ENCODE data around the gene IFIT1. TPM values are rescaled to one million over a fixed set of nuclear protein-coding genes. Genes with fewer than 3 reads are reported as not detected.
"Not testable (repeated sequence)": the region's sequence is repeated elsewhere in the genome, so short reads cannot be mapped to it uniquely, and the experiment has no call there.

IFIT1 gene
- total RNA-seq, 2 donors from 2014 or later: 1.3 to 7.0 TPM

DNA sequence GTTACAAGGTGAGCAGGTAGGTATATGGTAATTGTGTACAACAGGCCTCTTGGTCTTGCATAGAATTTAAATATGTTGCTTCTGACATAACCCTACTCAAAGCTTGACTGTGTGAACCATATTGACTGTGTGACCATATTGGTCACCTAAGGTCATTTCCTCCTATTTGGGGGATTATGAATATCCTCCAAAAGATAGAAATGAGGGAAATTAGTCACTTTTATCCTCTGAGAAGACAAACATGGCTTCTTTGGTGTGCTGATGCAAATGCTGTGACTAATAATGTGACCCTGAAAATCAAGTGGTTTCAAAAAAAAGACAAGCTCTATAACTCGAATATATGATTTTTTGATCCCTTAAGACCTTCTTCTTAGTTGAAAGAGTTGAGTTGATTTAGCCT lies 49.9 kb downstream of the IFIT1 start:
- Histone ChIP-seq H3K4me3 (no peak overlapping the region), H3K4me1 (peaks cover 8% of the 10 kb centered on the region), H3K36me3 (replicated peaks in 1 of 2; ENCODE audit: insufficient read depth in 1 of 2, low read depth in 2 of 2) (no peaks in the 10 kb centered on the region), H3K9me3 (no peaks in the 10 kb centered on the region), H3K27ac (no peak overlapping the region), H3K27me3 (no peaks in the 10 kb centered on the region)
- TF ChIP-seq POLR2A (IDR thresholded peaks at IDR 0.05): no peak
- TF ChIP-seq, protein P1, sequence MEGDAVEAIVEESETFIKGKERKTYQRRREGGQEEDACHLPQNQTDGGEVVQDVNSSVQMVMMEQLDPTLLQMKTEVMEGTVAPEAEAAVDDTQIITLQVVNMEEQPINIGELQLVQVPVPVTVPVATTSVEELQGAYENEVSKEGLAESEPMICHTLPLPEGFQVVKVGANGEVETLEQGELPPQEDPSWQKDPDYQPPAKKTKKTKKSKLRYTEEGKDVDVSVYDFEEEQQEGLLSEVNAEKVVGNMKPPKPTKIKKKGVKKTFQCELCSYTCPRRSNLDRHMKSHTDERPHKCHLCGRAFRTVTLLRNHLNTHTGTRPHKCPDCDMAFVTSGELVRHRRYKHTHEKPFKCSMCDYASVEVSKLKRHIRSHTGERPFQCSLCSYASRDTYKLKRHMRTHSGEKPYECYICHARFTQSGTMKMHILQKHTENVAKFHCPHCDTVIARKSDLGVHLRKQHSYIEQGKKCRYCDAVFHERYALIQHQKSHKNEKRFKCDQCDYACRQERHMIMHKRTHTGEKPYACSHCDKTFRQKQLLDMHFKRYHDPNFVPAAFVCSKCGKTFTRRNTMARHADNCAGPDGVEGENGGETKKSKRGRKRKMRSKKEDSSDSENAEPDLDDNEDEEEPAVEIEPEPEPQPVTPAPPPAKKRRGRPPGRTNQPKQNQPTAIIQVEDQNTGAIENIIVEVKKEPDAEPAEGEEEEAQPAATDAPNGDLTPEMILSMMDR (IDR thresholded peaks at IDR 0.05): no peak
- DNase-seq (no peak), ATAC-seq (no peak)
- intact Hi-C loops (cut with DNase I): no loop called here
- WGBS, 2 donors: 65 to 76% methylated on average over 1 of the region's 1 CpG

DNA sequence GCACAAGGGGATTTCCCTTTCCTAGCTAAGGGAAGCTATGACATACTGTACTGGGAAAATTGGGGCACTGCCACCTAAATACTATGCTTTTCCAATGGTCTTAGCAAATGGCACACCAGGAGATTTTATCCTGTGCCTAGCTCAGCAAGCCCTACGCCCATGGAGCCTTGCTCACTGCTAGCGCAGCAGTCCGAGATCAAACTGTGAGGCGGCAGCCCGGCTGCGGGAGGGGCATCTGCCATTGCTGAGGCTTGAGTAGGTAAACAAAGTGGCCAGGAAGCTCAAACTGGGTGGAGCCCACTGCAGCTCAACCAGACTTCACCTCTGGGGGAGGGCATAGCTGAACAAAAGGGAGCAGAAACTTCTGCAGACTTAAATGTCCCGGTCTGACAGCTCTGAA lies 52.4 kb downstream of the IFIT1 start:
- H3K36me3 ChIP-seq (replicated peaks in 1 of 2; ENCODE audit: insufficient read depth in 1 of 2, low read depth in 2 of 2); H3K9me3 ChIP-seq; H3K4me1 ChIP-seq; H3K4me3 ChIP-seq; ATAC-seq; DNase-seq; H3K27me3 ChIP-seq; H3K27ac ChIP-seq; intact Hi-C loops (cut with DNase I): not testable (repeated sequence)
- WGBS, 2 donors: 98% methylated on average over 7 of the region's 7 CpGs

DNA sequence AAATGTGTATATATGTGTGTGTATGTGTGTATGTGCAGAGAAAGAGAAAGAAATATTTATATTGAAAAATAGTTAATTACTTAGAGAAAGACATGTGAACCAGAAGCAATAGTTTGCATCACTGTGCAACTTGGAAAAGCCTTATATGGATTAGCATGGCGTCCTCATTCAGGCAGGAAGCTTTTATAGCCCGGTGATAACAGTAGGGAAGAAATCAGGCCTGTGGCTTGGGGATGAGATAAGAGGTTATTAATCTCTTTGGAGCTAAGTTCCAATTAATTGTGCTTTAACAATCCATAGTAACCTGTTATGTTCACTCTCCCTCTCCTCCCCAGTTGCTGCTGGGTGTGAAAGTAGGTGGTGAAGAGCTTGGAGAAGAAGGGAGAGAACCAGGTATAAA lies 58.5 kb downstream of the IFIT1 start:
- no peak overlapping the region for H3K27ac ChIP-seq
- no peaks in the 10 kb centered on the region for H3K9me3 ChIP-seq
- no peaks in the 10 kb centered on the region for H3K4me1 ChIP-seq
- TF ChIP-seq POLR2A (IDR thresholded peaks at IDR 0.05): no peak
- TF ChIP-seq, protein P1 (IDR thresholded peaks at IDR 0.05): no peak
- H3K4me3 ChIP-seq: no peak overlapping the region
- intact Hi-C loops (cut with DNase I): no loop called here
- no peaks in the 10 kb centered on the region for H3K27me3 ChIP-seq
- no peak for DNase-seq
- H3K36me3 ChIP-seq (replicated peaks in 1 of 2; ENCODE audit: insufficient read depth in 1 of 2, low read depth in 2 of 2): no peaks in the 10 kb centered on the region
- WGBS, 2 donors: 54 to 68% methylated on average over 2 of the region's 2 CpGs
- no peak for ATAC-seq

DNA sequence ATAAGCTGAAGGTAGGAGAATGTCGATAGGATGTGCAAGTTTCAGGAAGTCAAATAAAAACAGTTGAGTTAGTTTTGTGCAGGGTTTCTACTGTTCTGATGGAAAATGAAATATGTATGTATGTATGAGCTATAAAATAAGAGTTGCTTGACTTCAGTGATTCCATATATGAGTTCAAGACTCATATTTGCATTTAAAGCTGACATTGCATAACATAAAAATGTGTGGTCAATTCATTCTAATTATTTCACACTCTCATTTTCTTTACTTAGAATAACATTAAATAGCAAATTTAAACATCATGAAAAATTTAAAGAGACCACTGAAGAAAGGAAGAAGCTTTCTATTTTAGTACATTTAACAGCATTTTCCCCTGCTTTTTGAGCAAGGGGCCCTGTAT lies 59.8 kb downstream of the IFIT1 start:
- no peaks in the 10 kb centered on the region for H3K4me1 ChIP-seq
- ATAC-seq: no peak

DNA sequence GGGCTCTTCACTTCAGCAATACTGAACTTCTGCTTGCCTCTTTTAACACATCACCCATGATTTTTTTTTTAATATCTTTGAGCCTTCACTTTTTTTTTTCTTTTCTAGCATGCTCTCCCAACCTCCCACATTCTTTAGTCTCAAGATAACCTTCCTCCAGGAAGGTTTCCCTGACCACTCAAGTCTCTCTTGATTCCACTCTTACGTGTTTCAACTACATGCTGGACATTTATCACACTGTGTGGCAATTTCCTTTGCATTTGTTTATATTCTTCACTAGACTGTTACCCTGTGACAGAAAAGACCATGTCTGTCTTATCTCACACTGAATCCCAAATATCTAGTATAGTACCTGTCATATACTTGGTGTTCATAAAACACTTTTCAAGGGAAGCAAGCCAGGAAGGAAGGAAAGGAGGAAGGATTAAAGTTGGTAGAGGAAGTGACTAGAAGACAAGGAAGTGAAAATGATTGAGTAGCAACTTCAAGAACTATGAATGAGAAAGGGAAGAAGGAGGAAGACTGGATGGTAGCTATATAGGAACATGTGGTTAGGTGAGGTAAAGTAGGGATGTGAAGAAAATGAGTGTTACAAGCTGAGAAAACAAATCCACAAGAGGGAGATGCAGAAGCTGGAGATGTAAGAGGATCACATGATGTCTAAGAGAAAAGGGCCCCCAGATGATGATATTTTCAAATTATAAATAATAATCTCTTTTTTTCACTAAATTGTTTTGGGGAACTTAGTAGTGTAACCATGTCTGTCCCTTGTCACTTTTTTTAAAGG lies 62.3 kb downstream of the IFIT1 start:
- intact Hi-C loops (cut with DNase I): no loop called here
- ATAC-seq (no peak), DNase-seq (no peak)
- Histone ChIP-seq H3K27ac (no peak overlapping the region), H3K4me3 (no peak overlapping the region), H3K4me1 (no peaks in the 10 kb centered on the region), H3K9me3 (no peaks in the 10 kb centered on the region), H3K36me3 (replicated peaks in 1 of 2; ENCODE audit: insufficient read depth in 1 of 2, low read depth in 2 of 2) (no peaks in the 10 kb centered on the region), H3K27me3 (no peaks in the 10 kb centered on the region)
- WGBS, 2 donors: 67 to 83% methylated on average over 1 of the region's 1 CpG
- no peak for TF ChIP-seq POLR2A (IDR thresholded peaks at IDR 0.05)
- TF ChIP-seq, protein P1 (IDR thresholded peaks at IDR 0.05): no peak

More for the DNA sequence above, 59.8 kb downstream of the IFIT1 start:
- DNase-seq: no peak
- WGBS, 2 donors: 72 to 74% methylated on average over 1 of the region's 1 CpG
- H3K27ac ChIP-seq: no peak overlapping the region
- intact Hi-C loops (cut with DNase I): no loop called here
- H3K4me3 ChIP-seq: no peak overlapping the region
- no peaks in the 10 kb centered on the region for H3K27me3 ChIP-seq
- no peaks in the 10 kb centered on the region for H3K9me3 ChIP-seq
- TF ChIP-seq, protein P1 (IDR thresholded peaks at IDR 0.05): no peak
- no peak for TF ChIP-seq POLR2A (IDR thresholded peaks at IDR 0.05)
- no peaks in the 10 kb centered on the region for H3K36me3 ChIP-seq (replicated peaks in 1 of 2; ENCODE audit: insufficient read depth in 1 of 2, low read depth in 2 of 2)

Other genes with a start within 250 kb of the IFIT1 start
- gene CH25H, start 185.3 kb upstream of the IFIT1 start, total RNA-seq: 1 to 10 TPM; 1.0 to 2.0 TPM
- gene LIPA, start 140.8 kb upstream of the IFIT1 start, total RNA-seq: 10 to 100 TPM; 19.8 to 30.4 TPM
- gene IFIT2, start 90.6 kb upstream of the IFIT1 start, total RNA-seq: 1 to 10 TPM in 1 of 2 donors, not detected in 1; 1.6 TPM
- gene IFIT3, start 64.6 kb upstream of the IFIT1 start, total RNA-seq: 1 to 10 TPM; 2.3 to 3.9 TPM
- not detected for gene IFIT1B, start 14.6 kb upstream of the IFIT1 start, total RNA-seq
- 10 to 100 TPM in 1 of 2 donors, 1 to 10 TPM in 1; 1.6 to 11.7 TPM for gene IFIT5, start 21.9 kb downstream of the IFIT1 start, total RNA-seq
- gene SLC16A12, start 143.0 kb downstream of the IFIT1 start, total RNA-seq: 10 to 100 TPM; 19.5 to 26.7 TPM